Testis (tissue), 2 donors: ENCODE measurements around the gene HNRNPC.

Experiments used
- POLR2A ChIP-seq: fragments of 450-650 bp; IDR thresholded peaks from one replicate; pipeline ENCODE4 v1.6.1; 2017; ENCODE audit warnings: antibody characterized with exemption, mild to moderate bottlenecking, moderate library complexity
- TF ChIP-seq, protein P1 (sequence below), 3 experiments: fragments of 450-650 bp in 2 of 3; fragments of 200-600 bp in 1 of 3; sonication (generic) in 1 of 3; IDR thresholded peaks; one replicate each; pipeline ENCODE4 v1.5.1; 2016 to 2019; ENCODE audit warnings: antibody characterized with exemption in 3 of 3, mild to moderate bottlenecking in 2 of 3, moderate library complexity in 1 of 3

DNA sequence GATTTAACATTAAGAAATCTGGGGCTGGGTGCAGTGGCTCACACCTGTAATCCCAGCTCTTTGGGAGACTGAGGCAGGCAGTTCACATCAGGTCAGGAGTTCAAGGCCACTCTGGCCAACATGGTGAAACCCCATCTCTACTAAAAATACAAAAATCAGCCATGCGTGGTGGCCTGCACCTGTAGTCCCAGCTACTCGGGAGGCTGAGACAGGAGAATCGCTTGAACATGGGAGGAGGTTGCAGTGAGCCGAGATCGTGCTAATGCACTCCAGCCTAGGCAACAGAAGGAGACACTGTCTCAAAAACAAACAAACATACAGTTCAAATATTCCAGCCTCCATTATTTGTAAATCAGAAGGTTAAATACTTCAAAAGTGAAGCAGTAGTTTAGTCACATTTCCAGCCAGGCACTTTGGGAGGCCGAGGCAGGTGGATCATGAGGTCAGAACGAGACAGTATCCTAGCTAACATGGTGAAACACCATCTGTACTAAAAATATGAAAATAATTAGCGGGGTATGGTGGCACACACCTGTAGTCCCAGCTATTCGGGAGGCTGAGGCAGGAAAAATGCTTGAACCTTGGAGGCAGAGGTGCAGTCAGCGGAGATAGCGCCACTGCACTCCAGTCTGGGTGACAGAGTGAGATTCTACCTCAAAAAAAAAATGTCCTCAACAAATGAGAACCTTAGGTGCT, 30.3 kb downstream of the HNRNPC start:
- TF ChIP-seq, protein P1, sequence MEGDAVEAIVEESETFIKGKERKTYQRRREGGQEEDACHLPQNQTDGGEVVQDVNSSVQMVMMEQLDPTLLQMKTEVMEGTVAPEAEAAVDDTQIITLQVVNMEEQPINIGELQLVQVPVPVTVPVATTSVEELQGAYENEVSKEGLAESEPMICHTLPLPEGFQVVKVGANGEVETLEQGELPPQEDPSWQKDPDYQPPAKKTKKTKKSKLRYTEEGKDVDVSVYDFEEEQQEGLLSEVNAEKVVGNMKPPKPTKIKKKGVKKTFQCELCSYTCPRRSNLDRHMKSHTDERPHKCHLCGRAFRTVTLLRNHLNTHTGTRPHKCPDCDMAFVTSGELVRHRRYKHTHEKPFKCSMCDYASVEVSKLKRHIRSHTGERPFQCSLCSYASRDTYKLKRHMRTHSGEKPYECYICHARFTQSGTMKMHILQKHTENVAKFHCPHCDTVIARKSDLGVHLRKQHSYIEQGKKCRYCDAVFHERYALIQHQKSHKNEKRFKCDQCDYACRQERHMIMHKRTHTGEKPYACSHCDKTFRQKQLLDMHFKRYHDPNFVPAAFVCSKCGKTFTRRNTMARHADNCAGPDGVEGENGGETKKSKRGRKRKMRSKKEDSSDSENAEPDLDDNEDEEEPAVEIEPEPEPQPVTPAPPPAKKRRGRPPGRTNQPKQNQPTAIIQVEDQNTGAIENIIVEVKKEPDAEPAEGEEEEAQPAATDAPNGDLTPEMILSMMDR (IDR thresholded peaks at IDR 0.05), result no peak
- no peak for TF ChIP-seq POLR2A
